ENCODE measurements around the gene CDH4. TPM values are rescaled to one million over a fixed set of nuclear protein-coding genes. Genes with fewer than 3 reads are reported as not detected.

Gene CDH4
- total and polyA plus RNA-seq, 9 donors = 0.12 to 4.4 (median 0.36) TPM

DNA sequence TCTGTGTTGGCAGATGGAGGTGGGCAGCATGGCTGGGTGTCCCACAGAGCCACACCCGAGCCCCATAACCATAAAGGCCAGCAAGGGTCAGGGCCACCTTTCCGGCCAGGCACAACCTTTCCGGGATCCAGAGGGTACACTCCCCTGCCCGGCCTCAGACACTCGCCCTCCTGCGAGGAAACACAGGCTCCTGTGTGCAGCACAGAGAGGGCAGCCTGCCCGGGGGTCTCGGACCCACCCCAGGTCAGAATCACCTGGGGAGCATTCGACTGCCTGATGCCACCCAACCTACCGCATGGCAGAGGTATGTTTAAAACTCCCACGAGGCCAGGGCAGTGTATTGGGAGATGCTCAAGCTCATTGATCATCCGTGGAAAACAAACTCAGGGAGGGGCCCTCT is 553.3 kb downstream of the CDH4 start:
- H3K27me3 ChIP-seq = no peaks in the 10 kb centered on the region
- no peak overlapping the region for H3K27ac ChIP-seq
- WGBS, 3 donors = 85 to 94% (median 89%) methylated on average over 12 of the region's 12 CpGs
- TF ChIP-seq POLR2A (IDR thresholded peaks at IDR 0.05) (no peak), EP300 (IDR thresholded peaks at IDR 0.05) (no peak), CTCF (IDR thresholded peaks at IDR 0.05) (no peak)
- H3K4me3 ChIP-seq = no peak overlapping the region
- intact Hi-C loops (cut with DNase I) = no loop called here
- peak in 1 of 5 donors; percentile 21 for DNase-seq
- H3K9me3 ChIP-seq = no peaks in the 10 kb centered on the region
- H3K4me1 ChIP-seq (ENCODE audit: insufficient read depth) = peaks cover 6% of the 10 kb centered on the region
- no peaks in the 10 kb centered on the region for H3K36me3 ChIP-seq

DNA sequence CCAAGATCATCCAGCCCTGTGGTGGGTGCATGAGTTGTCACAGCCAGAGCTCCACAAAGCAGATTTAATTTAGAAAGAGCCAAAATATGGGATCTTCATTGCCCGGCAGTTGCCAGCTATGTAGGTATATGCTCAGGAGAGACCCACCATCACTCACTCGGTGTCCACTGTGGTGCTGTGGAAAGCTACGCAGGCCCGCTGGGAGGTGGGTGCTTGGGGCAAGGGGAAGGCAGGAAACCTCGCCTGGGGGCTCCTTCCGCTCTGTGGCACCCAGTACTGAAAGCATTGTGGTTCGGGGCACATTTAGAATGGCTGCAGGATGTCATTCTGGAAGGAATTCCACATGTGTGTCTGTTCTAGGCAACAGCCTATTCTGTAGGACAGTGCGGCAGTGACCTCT is 553.7 kb downstream of the CDH4 start:
- TF ChIP-seq EP300 (IDR thresholded peaks at IDR 0.05) (no peak), CTCF (IDR thresholded peaks at IDR 0.05) (no peak), POLR2A (IDR thresholded peaks at IDR 0.05) (no peak)
- Histone ChIP-seq H3K9me3 (no peaks in the 10 kb centered on the region), H3K27me3 (no peaks in the 10 kb centered on the region), H3K4me3 (no peak overlapping the region), H3K4me1 (ENCODE audit: insufficient read depth) (peaks cover 6% of the 10 kb centered on the region), H3K36me3 (no peaks in the 10 kb centered on the region), H3K27ac (no peak overlapping the region)
- intact Hi-C loops (cut with DNase I) = no loop called here
- 90 to 93% (median 92%) methylated on average over 8 of the region's 8 CpGs for WGBS, 3 donors
- DNase-seq = peak in 1 of 5 donors; percentile 12

DNA sequence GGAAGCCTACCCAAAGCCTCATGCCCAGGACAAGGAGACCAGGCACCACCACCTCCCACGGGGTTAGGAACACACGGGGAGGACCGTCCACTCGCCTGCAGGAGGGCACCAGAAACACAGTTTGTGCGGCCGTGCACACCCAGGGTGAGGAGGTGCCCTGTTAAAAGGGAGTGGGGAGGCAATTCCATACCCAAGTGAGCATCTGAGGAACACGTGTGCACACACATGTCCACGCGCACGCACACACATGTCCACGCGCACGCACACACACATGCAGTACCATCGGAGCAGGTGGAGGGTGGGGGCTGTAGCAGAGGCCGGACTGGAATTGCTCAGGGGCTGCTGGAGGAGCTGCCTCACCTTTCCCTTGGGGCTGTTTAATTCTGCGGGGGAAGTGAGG is 554.3 kb downstream of the CDH4 start:
- DNase-seq = peak in 1 of 5 donors; percentile 15
- no peak overlapping the region for H3K4me3 ChIP-seq
- 83 to 92% (median 86%) methylated on average over 16 of the region's 16 CpGs for WGBS, 3 donors
- peaks cover 6% of the 10 kb centered on the region for H3K4me1 ChIP-seq (ENCODE audit: insufficient read depth)
- intact Hi-C loops (cut with DNase I) = no loop called here
- H3K27me3 ChIP-seq = no peaks in the 10 kb centered on the region
- H3K27ac ChIP-seq = no peak overlapping the region
- H3K36me3 ChIP-seq = no peaks in the 10 kb centered on the region
- TF ChIP-seq EP300 (IDR thresholded peaks at IDR 0.05) (no peak), POLR2A (IDR thresholded peaks at IDR 0.05) (no peak), CTCF (IDR thresholded peaks at IDR 0.05) (no peak)
- H3K9me3 ChIP-seq = no peaks in the 10 kb centered on the region

DNA sequence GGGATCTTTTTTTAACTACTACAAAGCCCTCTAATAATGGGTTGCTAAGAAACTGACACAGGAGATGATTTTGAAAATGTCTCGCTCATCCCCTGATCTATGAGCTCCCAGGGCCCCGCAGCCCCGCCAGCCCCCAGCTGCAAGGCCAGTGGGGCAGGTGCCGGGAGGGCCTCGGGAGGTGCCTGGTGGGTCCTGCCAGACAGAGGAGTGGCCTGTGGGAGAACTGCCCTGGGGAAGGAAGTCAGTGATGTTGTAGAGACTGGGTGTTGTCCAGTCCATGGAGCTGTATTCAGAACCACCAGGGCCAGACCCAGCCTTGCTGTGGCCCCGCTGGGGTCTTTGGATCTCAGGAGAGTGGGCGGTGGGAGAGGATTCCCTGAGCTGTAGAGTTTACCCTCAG is 554.9 kb downstream of the CDH4 start:
- Histone ChIP-seq H3K4me3 (no peak overlapping the region), H3K27ac (no peak overlapping the region), H3K36me3 (no peaks in the 10 kb centered on the region), H3K4me1 (ENCODE audit: insufficient read depth) (peaks cover 6% of the 10 kb centered on the region), H3K27me3 (no peaks in the 10 kb centered on the region), H3K9me3 (no peaks in the 10 kb centered on the region)
- TF ChIP-seq POLR2A (IDR thresholded peaks at IDR 0.05) (no peak), EP300 (IDR thresholded peaks at IDR 0.05) (no peak), CTCF (IDR thresholded peaks at IDR 0.05) (no peak)
- intact Hi-C loops (cut with DNase I) = no loop called here
- DNase-seq = no peak
- WGBS, 3 donors = 62 to 83% (median 75%) methylated on average over 7 of the region's 7 CpGs

Data from ovary (tissue), 9 donors.